Measurements from ENCODE around the gene CLEC4F.
A peak's percentile ranks its signal among the peaks of the same experiment; 100 is the strongest.

The CLEC4F gene, protein sequence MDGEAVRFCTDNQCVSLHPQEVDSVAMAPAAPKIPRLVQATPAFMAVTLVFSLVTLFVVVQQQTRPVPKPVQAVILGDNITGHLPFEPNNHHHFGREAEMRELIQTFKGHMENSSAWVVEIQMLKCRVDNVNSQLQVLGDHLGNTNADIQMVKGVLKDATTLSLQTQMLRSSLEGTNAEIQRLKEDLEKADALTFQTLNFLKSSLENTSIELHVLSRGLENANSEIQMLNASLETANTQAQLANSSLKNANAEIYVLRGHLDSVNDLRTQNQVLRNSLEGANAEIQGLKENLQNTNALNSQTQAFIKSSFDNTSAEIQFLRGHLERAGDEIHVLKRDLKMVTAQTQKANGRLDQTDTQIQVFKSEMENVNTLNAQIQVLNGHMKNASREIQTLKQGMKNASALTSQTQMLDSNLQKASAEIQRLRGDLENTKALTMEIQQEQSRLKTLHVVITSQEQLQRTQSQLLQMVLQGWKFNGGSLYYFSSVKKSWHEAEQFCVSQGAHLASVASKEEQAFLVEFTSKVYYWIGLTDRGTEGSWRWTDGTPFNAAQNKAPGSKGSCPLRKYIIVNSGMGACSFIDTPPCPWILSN

GRCh38 chr2:70820499-70820898, at the start of gene CLEC4F:
CLEC4F (minus strand) TSS chr2:70820599; CDS start chr2:70820523, 76 bp downstream.
- TF ChIP-seq, protein P1, sequence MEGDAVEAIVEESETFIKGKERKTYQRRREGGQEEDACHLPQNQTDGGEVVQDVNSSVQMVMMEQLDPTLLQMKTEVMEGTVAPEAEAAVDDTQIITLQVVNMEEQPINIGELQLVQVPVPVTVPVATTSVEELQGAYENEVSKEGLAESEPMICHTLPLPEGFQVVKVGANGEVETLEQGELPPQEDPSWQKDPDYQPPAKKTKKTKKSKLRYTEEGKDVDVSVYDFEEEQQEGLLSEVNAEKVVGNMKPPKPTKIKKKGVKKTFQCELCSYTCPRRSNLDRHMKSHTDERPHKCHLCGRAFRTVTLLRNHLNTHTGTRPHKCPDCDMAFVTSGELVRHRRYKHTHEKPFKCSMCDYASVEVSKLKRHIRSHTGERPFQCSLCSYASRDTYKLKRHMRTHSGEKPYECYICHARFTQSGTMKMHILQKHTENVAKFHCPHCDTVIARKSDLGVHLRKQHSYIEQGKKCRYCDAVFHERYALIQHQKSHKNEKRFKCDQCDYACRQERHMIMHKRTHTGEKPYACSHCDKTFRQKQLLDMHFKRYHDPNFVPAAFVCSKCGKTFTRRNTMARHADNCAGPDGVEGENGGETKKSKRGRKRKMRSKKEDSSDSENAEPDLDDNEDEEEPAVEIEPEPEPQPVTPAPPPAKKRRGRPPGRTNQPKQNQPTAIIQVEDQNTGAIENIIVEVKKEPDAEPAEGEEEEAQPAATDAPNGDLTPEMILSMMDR (IDR thresholded peaks at IDR 0.05; ENCODE audit: control insufficient read depth, extremely low read depth, insufficient read depth): no peak
- DNase-seq (ENCODE audit: low read depth): no peak
- no peak within 1 kb of the TSS for H3K4me3 ChIP-seq (ENCODE audit: low read depth, low read length)

GRCh38 chr2:70868970-70869369, 48.6 kb upstream of the CLEC4F start:
- TF ChIP-seq, protein P1 (IDR thresholded peaks at IDR 0.05; ENCODE audit: control insufficient read depth, extremely low read depth, insufficient read depth): no peak

DNA sequence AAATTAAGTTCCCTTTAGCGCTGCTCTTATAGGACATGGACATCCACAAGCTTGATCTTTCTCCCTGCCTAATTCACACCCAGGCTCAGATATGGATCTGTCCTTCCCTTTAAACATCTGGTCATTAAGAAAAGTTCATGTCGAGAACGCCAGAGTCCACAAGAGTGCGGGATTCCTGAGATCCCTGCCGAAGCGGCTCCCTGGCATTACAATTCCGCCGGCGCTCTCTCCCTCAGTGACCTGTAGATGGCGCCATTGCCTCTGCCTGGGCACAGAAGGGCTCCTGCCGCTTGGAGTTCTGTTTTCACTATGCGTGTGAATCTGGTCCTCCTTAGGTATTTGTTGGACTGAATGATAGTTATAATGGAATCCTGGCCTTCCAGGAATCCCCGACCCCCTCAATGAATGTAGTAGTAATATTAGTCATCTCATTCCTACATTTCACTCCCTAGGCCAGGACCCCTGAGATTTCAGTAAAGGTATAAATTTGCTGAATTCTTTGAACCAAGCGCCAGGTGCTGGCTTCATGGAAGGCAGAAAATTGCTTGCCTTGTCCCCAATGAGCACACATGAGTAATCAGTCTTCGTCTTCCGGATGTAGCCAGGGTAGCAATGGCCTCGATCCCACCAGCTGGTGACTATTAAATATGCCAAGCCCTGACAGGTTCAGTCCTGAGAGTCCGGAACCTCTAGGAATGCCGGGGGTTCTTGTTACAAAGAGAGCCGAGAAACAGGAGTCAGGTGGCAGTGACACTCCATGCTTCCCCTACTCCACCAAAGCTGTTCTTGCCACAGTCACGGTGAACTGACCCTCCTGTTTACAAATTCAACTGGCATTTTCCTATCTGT, 41.6 kb upstream of the CLEC4F start:
- no peak overlapping the region for H3K4me3 ChIP-seq (ENCODE audit: low read depth, low read length)
- TF ChIP-seq, protein P1 (IDR thresholded peaks at IDR 0.05; ENCODE audit: control insufficient read depth, extremely low read depth, insufficient read depth): peak; percentile 81
- peak; percentile 31 for DNase-seq (ENCODE audit: low read depth)

More at GRCh38 chr2:70868970-70869369, 48.6 kb upstream of the CLEC4F start:
- DNase-seq (ENCODE audit: low read depth): no peak
- no peak overlapping the region for H3K4me3 ChIP-seq (ENCODE audit: low read depth, low read length)

DNA sequence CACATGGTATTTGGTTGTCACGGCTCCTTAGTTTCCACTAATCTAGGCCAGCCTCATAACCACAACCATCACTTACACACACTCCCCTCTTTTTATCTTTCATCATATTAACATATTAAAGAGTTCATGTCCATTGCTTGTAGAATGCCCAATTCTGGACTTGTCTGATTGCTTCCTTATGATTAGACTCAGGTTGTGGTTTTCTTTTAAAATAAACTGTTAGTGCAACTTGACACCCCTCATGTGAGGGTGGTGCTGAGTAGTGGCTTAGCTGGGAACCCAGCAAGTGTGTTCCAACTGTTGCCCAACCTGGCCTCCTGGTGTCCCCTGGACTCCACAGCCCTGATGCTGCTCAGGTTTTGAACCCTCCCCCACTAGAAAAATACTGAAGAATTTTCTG, 35.3 kb upstream of the CLEC4F start:
- no peak for DNase-seq (ENCODE audit: low read depth)
- H3K4me3 ChIP-seq (ENCODE audit: low read depth, low read length): no peak overlapping the region
- TF ChIP-seq, protein P1 (IDR thresholded peaks at IDR 0.05; ENCODE audit: control insufficient read depth, extremely low read depth, insufficient read depth): no peak

DNA sequence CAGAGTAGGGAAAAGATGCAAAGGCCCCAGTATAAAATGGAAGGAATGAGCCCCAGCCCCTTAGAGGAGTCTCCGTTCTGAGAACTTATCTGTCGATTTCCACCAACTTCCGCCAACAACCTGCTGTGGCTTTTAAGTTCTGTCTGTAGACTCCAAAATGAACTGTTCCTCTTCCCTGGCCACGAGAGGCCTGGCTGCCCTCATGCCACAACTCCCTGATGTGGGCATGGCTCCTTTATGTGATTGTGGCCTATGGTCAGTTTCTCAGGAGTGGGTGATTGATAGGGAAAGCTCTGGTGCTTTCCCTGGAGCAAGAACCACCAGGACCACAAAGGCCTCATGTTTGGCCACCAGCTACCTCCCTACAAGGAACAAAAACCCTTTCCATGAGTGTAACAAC, 34.0 kb upstream of the CLEC4F start:
- no peak overlapping the region for H3K4me3 ChIP-seq (ENCODE audit: low read depth, low read length)
- no peak for DNase-seq (ENCODE audit: low read depth)
- TF ChIP-seq, protein P1 (IDR thresholded peaks at IDR 0.05; ENCODE audit: control insufficient read depth, extremely low read depth, insufficient read depth): no peak

DNA sequence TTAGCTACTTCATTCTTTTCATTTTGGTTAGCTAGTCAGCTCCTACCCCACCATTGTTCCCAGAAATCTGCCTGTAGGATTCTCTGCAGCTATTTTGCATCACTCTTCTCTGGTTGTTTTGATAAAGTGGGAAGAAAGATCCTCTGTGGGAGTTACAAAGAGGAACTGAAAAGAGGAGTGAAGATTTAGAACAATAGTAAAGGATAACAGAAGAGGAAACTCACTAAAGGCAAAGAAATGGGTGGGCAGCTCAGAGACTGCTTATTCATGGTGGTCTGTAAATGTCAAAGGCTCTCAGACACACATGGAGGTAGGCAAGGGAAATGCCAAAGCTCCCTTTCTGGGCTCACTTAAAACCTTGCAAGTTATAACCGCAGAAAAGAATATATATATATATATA, 32.4 kb upstream of the CLEC4F start:
- no peak for DNase-seq (ENCODE audit: low read depth)
- H3K4me3 ChIP-seq (ENCODE audit: low read depth, low read length): no peak overlapping the region
- TF ChIP-seq, protein P1 (IDR thresholded peaks at IDR 0.05; ENCODE audit: control insufficient read depth, extremely low read depth, insufficient read depth): no peak
